Cerebellar cortex (tissue), 1 donor: ENCODE results near the gene CNTNAP2.
A peak's percentile ranks its signal among the peaks of the same experiment; 100 is the strongest.

Experiments
- DNase-seq: peaks from one replicate; pipeline ENCODE4 v3.0.0-alpha.2; 2015; ENCODE audit warnings: low spot score

CNTNAP2 gene

GRCh38 chr7:146417176-146417575 lies 300.6 kb downstream of the CNTNAP2 start:
- no peak for DNase-seq

- peak; percentile 8 for DNase-seq
Observed at GRCh38 chr7:146423446-146423845, 306.8 kb downstream of the CNTNAP2 start.

GRCh38 chr7:146424084-146424483 lies 307.5 kb downstream of the CNTNAP2 start:
- DNase-seq = no peak

- DNase-seq = no peak
Observed at GRCh38 chr7:146433501-146433900, 316.9 kb downstream of the CNTNAP2 start.

- no peak for DNase-seq
Observed at GRCh38 chr7:146443102-146443501, 326.5 kb downstream of the CNTNAP2 start.

GRCh38 chr7:146449625-146450024 lies 333.0 kb downstream of the CNTNAP2 start:
- DNase-seq = no peak

GRCh38 chr7:146455091-146455655 lies 338.6 kb downstream of the CNTNAP2 start:
- no peak for DNase-seq

GRCh38 chr7:146479040-146479439 lies 362.4 kb downstream of the CNTNAP2 start:
- DNase-seq = no peak

GRCh38 chr7:146486519-146486918 lies 369.9 kb downstream of the CNTNAP2 start:
- DNase-seq = peak; percentile 85

GRCh38 chr7:146492017-146492416 lies 375.4 kb downstream of the CNTNAP2 start:
- DNase-seq = no peak

- no peak for DNase-seq
Observed at GRCh38 chr7:146494952-146495596, 378.5 kb downstream of the CNTNAP2 start.

- no peak for DNase-seq
Observed at GRCh38 chr7:146496657-146497056, 380.1 kb downstream of the CNTNAP2 start.

- no peak for DNase-seq
Observed at GRCh38 chr7:146499970-146500369, 383.4 kb downstream of the CNTNAP2 start.

- DNase-seq = no peak
Observed at GRCh38 chr7:146503844-146504243, 387.2 kb downstream of the CNTNAP2 start.

GRCh38 chr7:146510088-146510680 lies 393.6 kb downstream of the CNTNAP2 start:
- DNase-seq = no peak

- no peak for DNase-seq
Observed at GRCh38 chr7:146514304-146514703, 397.7 kb downstream of the CNTNAP2 start.

- no peak for DNase-seq
Observed at GRCh38 chr7:146528581-146528980, 412.0 kb downstream of the CNTNAP2 start.

- no peak for DNase-seq
Observed at GRCh38 chr7:146539836-146540235, 423.2 kb downstream of the CNTNAP2 start.

- DNase-seq = no peak
Observed at GRCh38 chr7:146542101-146542500, 425.5 kb downstream of the CNTNAP2 start.

- no peak for DNase-seq
Observed at GRCh38 chr7:146544748-146545147, 428.1 kb downstream of the CNTNAP2 start.

GRCh38 chr7:146548816-146549215 lies 432.2 kb downstream of the CNTNAP2 start:
- DNase-seq = no peak

GRCh38 chr7:146554556-146554955 lies 438.0 kb downstream of the CNTNAP2 start:
- no peak for DNase-seq

- DNase-seq = no peak
Observed at GRCh38 chr7:146557971-146558469, 441.4 kb downstream of the CNTNAP2 start.
